ENCODE data around the gene BPHL.

GRCh38 chr6:3140201-3140600 lies 21.7 kb downstream of the BPHL start:
- no peak for TF ChIP-seq REST (IDR thresholded peaks at IDR 0.05; ENCODE audit: low read depth, low read length)
- TF ChIP-seq NRF1 (IDR thresholded peaks at IDR 0.05; ENCODE audit: low read depth, low read length), result no peak
- TF ChIP-seq ELF1 (IDR thresholded peaks at IDR 0.05), result no peak
- no peak for TF ChIP-seq CTCF (IDR thresholded peaks at IDR 0.05)
- TF ChIP-seq EP300 (IDR thresholded peaks at IDR 0.05; ENCODE audit: borderline replicate concordance in 1 of 2, low read depth in 1 of 2, low read length in 1 of 2), result no peak
- TF ChIP-seq TCF12 (IDR thresholded peaks at IDR 0.05), result no peak
- no peak for TF ChIP-seq FOXM1 (IDR thresholded peaks at IDR 0.05; ENCODE audit: low read depth)
- TF ChIP-seq TEAD4 (IDR thresholded peaks at IDR 0.05; ENCODE audit: borderline replicate concordance, insufficient read depth), result no peak

Measured in SK-N-SH (cell line).